Gastroesophageal sphincter (tissue), 3 donors: ENCODE measurements around the gene SERPINA3.

Experiments
- POLR2AphosphoS5 ChIP-seq: sonication (generic); formaldehyde crosslinking; IDR thresholded peaks from one replicate; pipeline ENCODE4 v1.6.1; 2017; ENCODE audit warnings: antibody characterized with exemption
- TF ChIP-seq, protein P1 (sequence below), 4 experiments: fragments of 200-600 bp in 2 of 4; fragments of 450-650 bp in 2 of 4; sonication (generic) in 1 of 4; IDR thresholded peaks; one replicate each; pipeline ENCODE4 v1.5.1; 2017 to 2019; ENCODE audit warnings: antibody characterized with exemption in 4 of 4, mild to moderate bottlenecking in 2 of 4, moderate library complexity in 2 of 4

DNA sequence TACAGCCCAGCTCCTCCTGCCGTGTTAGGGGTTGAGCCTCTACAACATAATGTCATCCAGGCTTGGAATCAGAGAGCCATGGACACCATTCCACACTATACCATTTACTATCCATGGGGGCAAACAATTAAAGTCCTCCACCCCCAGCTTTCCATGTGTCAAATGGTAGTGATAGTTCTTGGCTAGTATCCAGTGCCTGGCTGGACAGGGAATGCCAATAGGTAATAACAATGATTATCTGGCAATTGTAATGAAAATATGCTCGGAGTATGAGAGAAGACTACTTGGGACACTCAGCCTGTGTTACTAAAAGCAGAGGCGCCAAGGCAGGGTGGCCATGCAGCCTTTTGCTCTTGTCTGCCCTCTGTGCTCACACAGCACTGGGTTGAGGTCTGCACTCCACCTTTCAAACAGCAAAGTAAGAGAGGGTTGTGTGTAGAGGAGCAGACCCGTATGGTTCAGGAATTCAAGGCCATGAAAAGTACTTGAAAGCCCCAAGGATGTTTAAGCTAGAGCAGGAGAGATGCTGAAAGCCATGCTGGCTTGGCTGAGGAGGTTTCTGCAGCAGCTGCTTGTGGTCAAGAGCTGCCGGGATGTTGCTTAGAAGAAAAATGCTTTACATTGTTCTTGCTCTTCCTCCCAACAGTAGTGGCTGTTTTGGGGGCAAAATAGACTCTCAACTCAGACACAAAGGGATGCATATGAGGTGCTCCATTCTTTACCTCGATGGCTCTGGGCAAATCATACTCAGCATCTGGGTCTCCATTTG, 10.6 kb downstream of the SERPINA3 start:
- TF ChIP-seq, protein P1, sequence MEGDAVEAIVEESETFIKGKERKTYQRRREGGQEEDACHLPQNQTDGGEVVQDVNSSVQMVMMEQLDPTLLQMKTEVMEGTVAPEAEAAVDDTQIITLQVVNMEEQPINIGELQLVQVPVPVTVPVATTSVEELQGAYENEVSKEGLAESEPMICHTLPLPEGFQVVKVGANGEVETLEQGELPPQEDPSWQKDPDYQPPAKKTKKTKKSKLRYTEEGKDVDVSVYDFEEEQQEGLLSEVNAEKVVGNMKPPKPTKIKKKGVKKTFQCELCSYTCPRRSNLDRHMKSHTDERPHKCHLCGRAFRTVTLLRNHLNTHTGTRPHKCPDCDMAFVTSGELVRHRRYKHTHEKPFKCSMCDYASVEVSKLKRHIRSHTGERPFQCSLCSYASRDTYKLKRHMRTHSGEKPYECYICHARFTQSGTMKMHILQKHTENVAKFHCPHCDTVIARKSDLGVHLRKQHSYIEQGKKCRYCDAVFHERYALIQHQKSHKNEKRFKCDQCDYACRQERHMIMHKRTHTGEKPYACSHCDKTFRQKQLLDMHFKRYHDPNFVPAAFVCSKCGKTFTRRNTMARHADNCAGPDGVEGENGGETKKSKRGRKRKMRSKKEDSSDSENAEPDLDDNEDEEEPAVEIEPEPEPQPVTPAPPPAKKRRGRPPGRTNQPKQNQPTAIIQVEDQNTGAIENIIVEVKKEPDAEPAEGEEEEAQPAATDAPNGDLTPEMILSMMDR (IDR thresholded peaks at IDR 0.05): no peak
- TF ChIP-seq POLR2AphosphoS5: no peak
